K562 (cell line): Measurements from ENCODE around the gene SLC7A6. TPM values are rescaled to one million over a fixed set of nuclear protein-coding genes. Genes with fewer than 3 reads are reported as not detected.
A peak's percentile ranks its signal among the peaks of the same experiment; 100 is the strongest.

ENCODE experiments used
- ATAC-seq: fragments of 200-7000 bp; cut with Tn5 transposase; 3 replicates; pipeline ENCODE4 v1.9.1; 2020; ENCODE audit warnings: moderate library complexity
- BruUV-seq: library from RNA; stranded (reverse); fragments of 400-500 nt; replicated peaks from 2 replicates; lab custom pipeline; 2021; lab: Mats Ljungman, UMichigan
- CTCF ChIA-PET: fragments of 300-600 bp; formaldehyde crosslinking; extraction: SDS; loops from one replicate; lab custom pipeline; 2021; ENCODE audit warnings: low intra/inter-chr PET ratio; lab: Yijun Ruan, JAX
- POLR2A ChIA-PET: fragments of 300-600, 350-650 bp; sonication (Branson Sonifier 250); formaldehyde crosslinking; extraction: SDS; loops from one replicate; lab custom pipeline; 2021; ENCODE audit warnings: antibody characterized with exemption, inconsistent platforms; lab: Yijun Ruan, JAX
- DNase-seq, 4 experiments: peaks; one replicate each; pipeline versions ENCODE4 v3.0.0 to v3.0.0-alpha.2; 2011 to 2018; ENCODE audit warnings: low spot score in 3 of 4, mixed read lengths in 3 of 4; ENCODE audit errors: extremely low read depth in 1 of 4
- FAIRE-seq: peaks from 2 replicates; lab custom pipeline; 2011; peaks lifted over from hg19 to GRCh38; lab: Jason Lieb, UNC
- H2AFZ ChIP-seq: 2 replicates; pipeline ENCODE4 v1.6.0; 2011; ENCODE audit warnings: low read depth, low read length, control low read depth, inconsistent platforms
- H3K27ac ChIP-seq: fragments of 200-600 bp; 3 replicates; pipeline ENCODE4 v1.8.0; 2011; ENCODE audit warnings: low read depth, mild to moderate bottlenecking, control low read depth, inconsistent platforms, low read length, moderate library complexity, mixed read lengths; ENCODE audit errors: extremely low read depth
- H3K27me3 ChIP-seq, 2 experiments: fragments of 300-600 bp in 1 of 2; 2 replicates in 1 of 2; 3 replicates in 1 of 2; pipeline versions ENCODE4 v1.6.0 to v1.8.0; 2011; ENCODE audit warnings: inconsistent platforms in 2 of 2, low read length in 2 of 2, mild to moderate bottlenecking in 1 of 2, mixed read lengths in 1 of 2, moderate library complexity in 1 of 2; ENCODE audit not compliant: control insufficient read depth in 2 of 2, insufficient read depth in 2 of 2
- H3K36me3 ChIP-seq: fragments of 300-600 bp; 3 replicates; pipeline ENCODE4 v1.8.0; 2011; ENCODE audit warnings: mild to moderate bottlenecking, low read length, inconsistent platforms; ENCODE audit not compliant: control insufficient read depth, insufficient read depth
- H3K4me1 ChIP-seq, 2 experiments: fragments of 200-600 bp in 1 of 2; replicated peaks in 1 of 2; 2 replicates in 1 of 2; 3 replicates in 1 of 2; pipeline versions ENCODE4 v1.5.1 to v1.8.0; 2011; ENCODE audit warnings: inconsistent platforms in 2 of 2, low read length in 2 of 2, mild to moderate bottlenecking in 1 of 2, mixed read lengths in 1 of 2, moderate library complexity in 1 of 2; ENCODE audit not compliant: control insufficient read depth in 2 of 2, insufficient read depth in 2 of 2
- H3K4me2 ChIP-seq: 2 replicates; pipeline ENCODE4 v1.6.1; 2011; ENCODE audit warnings: low read length, control low read depth, inconsistent platforms, mixed read lengths; ENCODE audit not compliant: insufficient read depth
- H3K4me3 ChIP-seq: fragments of 200-600 bp; sonication (generic), shearing (Covaris generic); 2 replicates; pipeline ENCODE4 v1.5.1; 2016; ENCODE audit warnings: control low read depth, inconsistent platforms
- H3K79me2 ChIP-seq: fragments of 200-600 bp; 3 replicates; pipeline ENCODE4 v1.8.0; 2011; ENCODE audit warnings: low read length, inconsistent platforms; ENCODE audit not compliant: control insufficient read depth, insufficient read depth
- H3K9ac ChIP-seq, 2 experiments: 2 replicates each; pipeline versions ENCODE4 v1.6.0 to v1.6.1; 2011; ENCODE audit warnings: low read depth in 2 of 2, low read length in 2 of 2, control low read depth in 1 of 2, inconsistent platforms in 1 of 2, mild to moderate bottlenecking in 1 of 2, mixed read lengths in 1 of 2; ENCODE audit not compliant: insufficient read depth in 1 of 2
- H3K9me1 ChIP-seq: one replicate; pipeline ENCODE4 v1.6.0; 2011; ENCODE audit warnings: inconsistent platforms, mild to moderate bottlenecking, low read length, moderate library complexity; ENCODE audit not compliant: control insufficient read depth, insufficient read depth
- H3K9me3 ChIP-seq: replicated peaks from 2 replicates; pipeline ENCODE4 v1.5.1; 2011; ENCODE audit warnings: low read depth, low read length, inconsistent platforms; ENCODE audit not compliant: control insufficient read depth, insufficient read depth
- H4K20me1 ChIP-seq: replicated peaks from 2 replicates; pipeline ENCODE4 v1.6.1; 2011; ENCODE audit warnings: low read length, inconsistent platforms, mixed read lengths; ENCODE audit not compliant: control insufficient read depth, insufficient read depth
- ARID1B ChIP-seq: fragments of 450-650 bp; IDR thresholded peaks from 2 replicates; pipeline ENCODE4 v1.6.1; 2016; ENCODE audit warnings: antibody characterized with exemption, mild to moderate bottlenecking, inconsistent platforms
- CEBPB ChIP-seq: fragments of 450-650 bp; IDR thresholded peaks from 2 replicates; pipeline ENCODE4 v1.6.1; 2016; ENCODE audit warnings: missing genetic modification characterization, missing compliant biosample characterization
- E2F3 ChIP-seq: fragments of 250-450 bp; sonication (Bioruptor Pico); IDR thresholded peaks from 2 replicates; pipeline ENCODE4 v1.4.0; 2020; ENCODE audit warnings: mild to moderate bottlenecking
- ESRRA ChIP-seq: fragments of 450-650 bp; IDR thresholded peaks from 2 replicates; pipeline ENCODE4 v1.6.1; 2014; ENCODE audit warnings: low read depth, mild to moderate bottlenecking, moderate library complexity, borderline replicate concordance
- HNRNPLL ChIP-seq: fragments of 200-400 bp; formaldehyde crosslinking; IDR thresholded peaks from 2 replicates; pipeline ENCODE4 v1.6.1; 2017; ENCODE audit warnings: low read length, low read depth, mild to moderate bottlenecking; ENCODE audit not compliant: poor library complexity, severe bottlenecking
- KDM1A ChIP-seq, 2 experiments: fragments of 450-650 bp; IDR thresholded peaks; 2 replicates each; pipeline ENCODE4 v1.6.1; 2016; ENCODE audit warnings: mild to moderate bottlenecking in 2 of 2
- NRF1 ChIP-seq, 2 experiments: fragments of 450-650 bp; IDR thresholded peaks in 1 of 2; conservative IDR thresholded peaks in 1 of 2; 2 replicates each; pipeline ENCODE4 v1.6.1; 2014; ENCODE audit warnings: mild to moderate bottlenecking in 2 of 2
- POLR2A ChIP-seq: fragments of 450-650 bp; conservative IDR thresholded peaks from 2 replicates; pipeline ENCODE4 v1.6.1; 2016
- SIN3A ChIP-seq, 2 experiments: fragments of 150-350 bp in 1 of 2; IDR thresholded peaks; 2 replicates each; pipeline ENCODE4 v1.6.1; 2011 to 2016; ENCODE audit warnings: borderline replicate concordance in 2 of 2, low read depth in 2 of 2, low read length in 2 of 2, mild to moderate bottlenecking in 2 of 2, moderate library complexity in 2 of 2; ENCODE audit not compliant: control insufficient read depth in 1 of 2
- TBP ChIP-seq: optimal IDR thresholded peaks from 2 replicates; pipeline ENCODE3; 2011; ENCODE audit warnings: low read depth, low read length, improper control_type of control experiment
- ZNF561 ChIP-seq: fragments of 450-650 bp; formaldehyde crosslinking; conservative IDR thresholded peaks from 2 replicates; pipeline ENCODE4 v1.4.0; 2020; ENCODE audit warnings: mild to moderate bottlenecking, moderate library complexity
- ZNF785 ChIP-seq: fragments of 250-450 bp; sonication (Bioruptor Pico); IDR thresholded peaks from 2 replicates; pipeline ENCODE4 v1.4.0; 2020; ENCODE audit warnings: mild to moderate bottlenecking
- WGBS: fragments of 100-300 bp; shearing (Covaris generic); methylation state at CpG from one replicate; pipeline ENCODE4 v1.1.6; 2016; ENCODE audit warnings: low coverage, mixed read lengths; ENCODE audit not compliant: insufficient coverage; ENCODE audit errors: missing lambda C conversion rate; 5-methylcytosine and 5-hydroxymethylcytosine counted together
- in situ Hi-C: fragments of 300-500 bp; cut with MboI; formaldehyde crosslinking; loops from 4 replicates; pipeline ENCODE4 v1.15.0; 2018; ENCODE audit warnings: inconsistent platforms, mixed read lengths
- intact Hi-C: fragments of 100-400 bp; cut with micrococcal nuclease; formaldehyde crosslinking; loops from 2 replicates; pipeline ENCODE4 v1.14.2; 2022
- polyA plus RNA-seq, 8 experiments: library from polyadenylated mRNA; depleted of rRNA in 4 of 8; stranded (reverse) in 5 of 8; unstranded in 3 of 8; fragments of >200 nt; fragmentation: Nextera tagmentation in 2 of 8; fragmentation: Illumina TruSeq in 1 of 8; extraction: Ambion mirVana in 2 of 8; extraction: Trizol in 1 of 8; gene quantifications; 2 replicates each; pipeline versions ENCODE4 v1.2.1 to v1.2.3, GENCODE V29; 2011 to 2014; ENCODE audit warnings: inconsistent platforms in 1 of 8, missing spikeins in 1 of 8
- total RNA-seq, 7 experiments: library from RNA; depleted of rRNA in 6 of 7; stranded (reverse); fragments of >200 nt in 6 of 7; fragmentation: Illumina TruSeq in 2 of 7; extraction: Trizol in 2 of 7; gene quantifications; 2 replicates each; pipeline versions ENCODE4 v1.2.1 to v1.2.3, GENCODE V29; 2011 to 2021; ENCODE audit warnings: low replicate concordance in 1 of 7
- TF ChIP-seq, protein P1 (sequence below): fragments of 250-450 bp; sonication (Bioruptor Pico); IDR thresholded peaks from 2 replicates; pipeline ENCODE4 v1.8.0; 2022; ENCODE audit warnings: inconsistent platforms, mild to moderate bottlenecking, moderate library complexity, borderline replicate concordance

The SLC7A6 gene
- total and polyA plus RNA-seq, 9 of the 15 experiments (the other 6 are each of a cell fraction or from before 2014, with no cell fraction given): 12.6 to 60.1 (median 29.8) TPM

GRCh38 chr16:68263559-68264127 is 683 bp upstream of the SLC7A6 start (continued):
- TF ChIP-seq, protein P1, sequence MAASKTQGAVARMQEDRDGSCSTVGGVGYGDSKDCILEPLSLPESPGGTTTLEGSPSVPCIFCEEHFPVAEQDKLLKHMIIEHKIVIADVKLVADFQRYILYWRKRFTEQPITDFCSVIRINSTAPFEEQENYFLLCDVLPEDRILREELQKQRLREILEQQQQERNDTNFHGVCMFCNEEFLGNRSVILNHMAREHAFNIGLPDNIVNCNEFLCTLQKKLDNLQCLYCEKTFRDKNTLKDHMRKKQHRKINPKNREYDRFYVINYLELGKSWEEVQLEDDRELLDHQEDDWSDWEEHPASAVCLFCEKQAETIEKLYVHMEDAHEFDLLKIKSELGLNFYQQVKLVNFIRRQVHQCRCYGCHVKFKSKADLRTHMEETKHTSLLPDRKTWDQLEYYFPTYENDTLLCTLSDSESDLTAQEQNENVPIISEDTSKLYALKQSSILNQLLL: no peak
- TF ChIP-seq TBP: no peak
- no peak for TF ChIP-seq ZNF785 (CRISPR knock-in tag)

- peak overlapping the region; percentile 90 to 99 for H3K9ac ChIP-seq
- peak; percentile 42 to 83 (median 56) for DNase-seq
- intact Hi-C loops: loop anchor here (1.0 kb wide), 1 partner anchor 46 kb away; the partner anchor contains the start of gene PRMT7
- H3K27ac ChIP-seq: peak overlapping the region; percentile 95
- peaks cover 20 to 28% of the 10 kb centered on the region in 2 experiments for H3K4me1 ChIP-seq
- H3K36me3 ChIP-seq: peaks cover 27% of the 10 kb centered on the region
- in situ Hi-C loops: no loop called here
- peak overlapping the region; percentile 99 for H2AFZ ChIP-seq
- WGBS: under 1% methylated on average over 23 of the region's 23 CpGs
- H3K27me3 ChIP-seq: no peaks in the 10 kb centered on the region
- peak; percentile 56 for ATAC-seq
- peak; percentile 74 for FAIRE-seq
- H3K79me2 ChIP-seq: peaks cover 70% of the 10 kb centered on the region
- ChIA-PET CTCF (interaction anchor here (0.6 to 5.1 kb wide), 2 partner anchors 44 to 63 kb away, joined by 3 to 73 read pairs; no protein-coding TSS in a partner anchor), POLR2A (interaction anchor here (0.6 to 2.0 kb wide), 5 partner anchors 20 to 49 kb away, joined by 3 to 8 read pairs (median 4); partner anchors contain the start of genes PLA2G15, PRMT7 and SLC7A6OS)
- peak overlapping the region; percentile 97 for H3K4me2 ChIP-seq
- peaks cover 26% of the 10 kb centered on the region for H4K20me1 ChIP-seq
- BruUV-seq: no TSS peak
- H3K4me3 ChIP-seq: peak overlapping the region; percentile 97
- no peaks in the 10 kb centered on the region for H3K9me1 ChIP-seq
- H3K9me3 ChIP-seq: no peaks in the 10 kb centered on the region
- TF ChIP-seq HNRNPLL: peak; percentile 28
- no peak for TF ChIP-seq ZNF561 (CRISPR knock-in tag)
- peak in 1 of 2 experiments; percentile 34; a peak in 1 of 4 replicates for TF ChIP-seq SIN3A (IDR thresholded peaks at IDR 0.05; ENCODE audit: borderline replicate concordance in 2 of 2, control insufficient read depth in 1 of 2, low read depth in 2 of 2, low read length in 2 of 2)
- 0 out of 2 replicates have a peak, but pooled peaks have one; percentile 19 for TF ChIP-seq ARID1B
- peak; percentile 35 to 41; a peak in 2 of 4 replicates for TF ChIP-seq KDM1A (IDR thresholded peaks at IDR 0.05)
- no peak for TF ChIP-seq ESRRA
- TF ChIP-seq CEBPB (tag): peak; percentile 83
- TF ChIP-seq POLR2A: peak; percentile 8; the same call in 1 of the 2 replicates
- no peak for TF ChIP-seq E2F3
- TF ChIP-seq NRF1 (conservative IDR thresholded peaks at IDR 0.05 in 1 of 2, IDR thresholded peaks at IDR 0.05 in 1 of 2): peak; percentile 77 to 81
Measured at GRCh38 chr16:68265078-68265920, 973 bp downstream of the SLC7A6 start.
